ENCODE data around the gene GINM1.
A peak's percentile ranks its signal among the peaks of the same experiment; 100 is the strongest.

GINM1 gene, protein sequence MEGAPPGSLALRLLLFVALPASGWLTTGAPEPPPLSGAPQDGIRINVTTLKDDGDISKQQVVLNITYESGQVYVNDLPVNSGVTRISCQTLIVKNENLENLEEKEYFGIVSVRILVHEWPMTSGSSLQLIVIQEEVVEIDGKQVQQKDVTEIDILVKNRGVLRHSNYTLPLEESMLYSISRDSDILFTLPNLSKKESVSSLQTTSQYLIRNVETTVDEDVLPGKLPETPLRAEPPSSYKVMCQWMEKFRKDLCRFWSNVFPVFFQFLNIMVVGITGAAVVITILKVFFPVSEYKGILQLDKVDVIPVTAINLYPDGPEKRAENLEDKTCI

GRCh38 chr6:149565527-149566409 lies at the start of gene GINM1:
Gene GINM1 (plus strand): TSS chr6:149566375. CDS start chr6:149566415, 40 bp downstream.
- peak; percentile 89 for DNase-seq

- DNase-seq: no peak
Measured at GRCh38 chr6:149529650-149530049, 36.5 kb upstream of the GINM1 start.

DNA sequence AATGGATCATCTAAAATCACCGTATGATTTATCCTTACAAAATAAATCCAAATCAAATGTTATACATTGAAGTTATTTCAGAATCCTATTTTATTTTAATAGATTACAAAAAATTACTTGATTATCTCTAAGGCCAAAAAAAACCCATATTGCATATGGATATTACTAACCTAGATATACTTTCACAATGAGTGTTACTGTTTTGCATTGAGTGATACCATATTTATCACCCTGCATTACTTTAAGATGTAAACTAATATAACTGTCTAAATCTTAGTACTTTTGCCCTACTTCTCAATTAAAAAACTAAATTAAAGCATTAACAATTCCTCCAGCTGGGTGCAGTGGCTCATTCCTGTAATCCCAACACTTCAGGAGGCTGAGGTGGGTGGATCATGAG lies 31.4 kb upstream of the GINM1 start:
- DNase-seq: no peak

DNA sequence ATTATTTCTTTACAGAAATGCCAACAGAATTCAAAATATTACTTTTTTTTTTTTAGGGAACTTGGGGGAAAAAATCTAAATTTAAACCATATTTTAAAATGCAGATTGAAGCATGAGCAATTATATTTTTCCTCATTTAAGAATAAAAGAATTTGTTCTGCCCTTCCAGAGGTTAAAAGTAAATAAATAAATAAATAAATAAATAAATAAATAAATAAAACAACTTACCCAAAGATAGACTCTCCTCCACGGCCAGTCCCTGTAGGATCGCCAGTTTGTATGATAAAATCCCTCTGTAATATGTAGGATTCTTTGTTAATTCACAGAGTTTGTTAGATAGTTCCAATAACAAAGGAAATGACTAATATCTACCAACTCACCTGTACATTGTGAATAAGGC lies 25.0 kb upstream of the GINM1 start:
- DNase-seq: no peak

GRCh38 chr6:149544646-149545257 lies 21.4 kb upstream of the GINM1 start:
- DNase-seq: no peak

GRCh38 chr6:149545258-149545753 lies 20.9 kb upstream of the GINM1 start:
- peak; percentile 59 for DNase-seq

DNA sequence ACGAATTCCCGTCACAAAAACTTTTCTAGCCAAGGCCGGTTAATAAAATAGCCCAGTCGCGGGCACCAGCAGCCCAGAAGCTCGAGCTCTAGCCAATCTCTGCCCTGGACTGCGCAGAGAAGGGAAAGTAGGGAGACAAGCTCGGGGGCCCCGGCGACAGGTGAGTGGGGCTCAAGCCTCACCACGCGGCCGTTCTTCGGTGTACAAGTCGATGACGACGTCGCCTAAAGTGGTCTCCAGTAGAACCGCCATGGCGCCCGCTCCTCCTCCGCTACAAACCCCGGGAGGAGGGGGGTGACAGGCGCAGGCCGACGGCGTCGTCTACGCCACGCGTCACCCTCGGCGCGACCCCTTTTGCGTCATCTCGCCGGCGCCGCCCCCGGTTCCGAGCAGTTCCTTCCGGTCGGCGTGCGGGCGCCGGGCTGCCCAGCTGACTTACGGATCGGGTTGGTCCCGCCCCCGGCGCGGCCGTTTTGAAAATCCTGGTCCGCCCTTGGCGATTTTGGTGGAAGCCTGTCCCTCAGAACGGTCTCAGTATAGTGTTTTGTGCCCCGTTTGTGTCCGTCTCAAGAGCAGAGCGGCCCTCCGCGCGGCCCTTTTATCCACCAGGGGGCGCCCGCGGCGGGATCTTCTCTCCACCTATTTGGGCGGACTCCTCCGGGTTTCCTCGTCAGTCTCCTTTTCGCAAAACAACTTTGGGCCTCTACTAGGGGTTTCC lies 20.3 kb upstream of the GINM1 start, which contains the start of gene PPIL4:
Gene PPIL4 (minus strand): TSS at position 290 of the 718 bp plus-strand sequence. CDS start 38 bp downstream, at position 252.
- DNase-seq: peak; percentile 94

GRCh38 chr6:149551920-149552319 lies 14.3 kb upstream of the GINM1 start:
- no peak for DNase-seq

DNA sequence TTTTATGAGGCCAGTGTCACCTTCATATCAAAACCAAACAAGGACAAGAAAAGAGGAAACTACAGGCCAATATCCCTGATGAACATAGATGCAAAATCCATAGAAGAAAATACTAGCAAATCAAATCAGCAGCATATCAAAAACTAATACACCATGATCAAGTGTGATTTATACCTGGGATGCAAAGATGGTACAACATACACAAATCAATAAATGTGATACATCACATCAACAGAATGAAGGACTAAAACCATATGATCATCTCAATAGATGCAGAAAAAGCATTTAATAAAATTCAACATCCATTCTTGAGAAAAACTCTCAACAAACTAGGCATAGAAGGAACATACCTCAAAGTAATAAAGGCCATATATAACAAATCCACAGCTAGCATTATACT lies 8.1 kb upstream of the GINM1 start:
- no peak for DNase-seq

DNA sequence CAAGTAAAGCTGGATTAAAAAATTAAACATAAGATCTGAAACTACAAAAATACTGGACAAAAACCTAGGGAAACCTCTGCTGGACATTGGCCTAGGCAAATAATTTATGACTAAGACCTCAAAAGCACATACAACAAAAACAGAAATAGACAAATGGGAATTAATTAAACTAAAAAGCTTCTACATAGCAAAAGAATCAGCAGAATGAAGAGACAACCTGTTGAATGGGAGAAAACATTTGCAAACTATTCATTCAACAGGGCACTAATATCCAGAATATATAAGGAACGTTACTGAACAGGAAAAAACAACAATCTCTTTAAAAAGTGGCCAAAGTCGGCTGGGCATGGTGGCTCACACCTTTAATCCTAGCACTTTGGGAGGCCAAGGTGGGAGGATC lies 6.8 kb upstream of the GINM1 start:
- no peak for DNase-seq

DNA sequence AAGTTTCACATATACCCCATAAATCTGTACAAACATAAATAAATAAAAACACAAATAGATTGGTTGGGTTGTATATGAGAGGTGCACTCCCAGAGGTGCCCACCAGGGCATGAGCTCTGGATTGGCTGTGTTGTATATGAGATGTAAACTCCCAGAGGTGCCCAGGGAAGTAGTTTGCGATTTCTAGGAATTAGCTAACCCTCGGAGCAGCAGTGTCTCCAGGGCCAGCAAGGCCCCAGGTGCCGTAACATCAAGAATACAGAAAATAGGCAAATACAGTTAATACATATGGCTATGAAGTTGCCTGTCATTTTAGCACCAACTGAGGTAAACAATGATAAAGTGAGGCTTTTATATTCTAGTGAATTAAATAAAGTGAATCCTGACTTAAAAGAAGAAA lies 5.4 kb upstream of the GINM1 start:
- no peak for DNase-seq

DNA sequence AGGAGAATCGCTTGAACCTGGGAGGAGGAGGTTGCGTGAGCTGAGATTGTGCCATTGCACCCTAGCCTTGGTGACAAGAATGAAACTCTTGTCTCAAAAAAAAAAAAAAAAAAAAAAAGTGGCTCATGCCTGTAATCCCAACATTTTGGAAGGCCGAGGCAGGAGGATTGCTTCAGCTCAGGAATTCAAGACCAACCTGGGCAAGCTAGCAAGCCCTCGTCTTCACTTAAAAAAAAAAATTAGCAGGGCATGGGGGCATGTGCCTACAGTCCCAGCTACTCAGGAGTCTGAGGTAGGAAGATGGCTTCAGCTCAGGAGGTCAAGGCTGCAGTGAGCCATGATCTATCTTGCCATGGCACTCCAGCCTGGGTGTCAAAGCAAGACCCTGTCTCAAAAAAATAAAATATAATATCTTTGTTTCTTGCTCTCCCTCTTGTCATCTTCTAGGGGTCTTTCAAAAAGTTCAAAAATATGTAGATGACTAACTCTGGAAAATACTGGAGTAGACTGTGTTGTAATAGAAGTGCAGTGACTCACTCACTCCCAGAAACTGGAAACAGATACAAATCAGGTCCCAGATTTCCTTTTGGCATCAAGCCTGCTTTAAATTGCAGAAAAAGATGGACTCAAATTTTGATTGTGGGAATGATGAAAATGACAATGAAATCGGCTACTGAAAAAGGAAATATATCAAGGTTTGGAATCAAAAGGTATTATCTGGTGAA lies 2.8 kb upstream of the GINM1 start:
- DNase-seq: no peak

DNA sequence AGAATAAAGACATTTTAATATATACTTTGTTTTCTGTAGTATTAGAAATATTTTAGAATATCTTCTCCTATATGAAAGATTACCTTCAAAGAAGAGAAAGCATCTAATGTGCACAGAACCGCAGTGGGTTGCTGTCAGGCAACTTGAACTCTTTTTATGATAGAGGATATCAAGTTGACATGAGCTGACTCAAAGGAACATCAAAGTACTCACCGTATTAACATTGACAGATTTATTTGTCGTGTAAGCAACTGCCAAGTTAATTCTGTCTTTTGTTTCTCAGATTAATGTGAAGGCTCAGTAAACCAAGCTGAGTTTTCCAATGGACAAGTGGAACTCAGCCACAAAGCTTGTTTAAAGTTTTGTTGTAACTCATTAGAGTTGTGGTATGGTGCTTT lies 2.2 kb upstream of the GINM1 start:
- no peak for DNase-seq

GRCh38 chr6:149566410-149567193 lies 427 bp downstream of the GINM1 start:
- DNase-seq: peak; percentile 67

- DNase-seq: no peak
Measured at GRCh38 chr6:149567194-149567586, 1.0 kb downstream of the GINM1 start.

- no peak for DNase-seq
Measured at GRCh38 chr6:149567945-149568585, 1.9 kb downstream of the GINM1 start.

- no peak for DNase-seq
Measured at GRCh38 chr6:149580880-149581279, 14.7 kb downstream of the GINM1 start.

DNA sequence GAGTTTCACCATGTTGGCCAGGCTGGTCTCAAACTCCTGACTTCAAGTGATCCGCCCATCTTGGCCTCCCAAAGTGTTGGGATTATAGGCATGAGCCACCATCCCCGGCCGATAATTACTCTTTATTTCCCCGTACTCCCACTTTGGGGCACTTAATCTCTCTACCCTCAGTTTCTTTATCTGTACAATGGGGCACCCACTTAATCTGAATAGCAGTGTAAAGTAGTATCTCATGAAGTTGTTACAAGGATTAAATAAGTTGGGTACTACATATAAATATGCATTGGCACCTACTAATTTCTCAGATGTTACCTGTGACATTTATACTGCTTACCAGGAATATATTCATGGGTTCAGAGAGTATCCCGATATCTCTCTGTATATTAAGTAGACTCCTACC lies 15.2 kb downstream of the GINM1 start:
- DNase-seq: no peak

DNA sequence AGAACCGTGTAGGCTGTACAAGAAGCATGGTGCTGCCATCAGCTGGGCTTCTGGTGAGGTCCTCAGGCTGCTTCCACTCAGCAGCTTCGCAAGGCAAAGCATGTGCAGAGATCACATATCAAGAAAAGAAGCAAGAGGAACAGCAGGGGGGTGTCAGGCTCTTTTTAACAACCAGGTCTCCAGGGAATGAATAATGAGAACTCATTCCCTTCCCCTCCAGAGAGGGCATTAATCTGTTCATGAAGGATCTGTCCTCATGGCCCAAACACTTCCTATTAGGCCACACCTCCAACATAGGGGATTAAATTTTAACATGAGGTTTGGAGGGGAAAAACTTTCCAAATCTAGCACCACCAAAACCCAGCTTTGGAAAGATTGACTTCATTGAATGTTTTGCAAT lies 20.0 kb downstream of the GINM1 start:
- no peak for DNase-seq

DNA sequence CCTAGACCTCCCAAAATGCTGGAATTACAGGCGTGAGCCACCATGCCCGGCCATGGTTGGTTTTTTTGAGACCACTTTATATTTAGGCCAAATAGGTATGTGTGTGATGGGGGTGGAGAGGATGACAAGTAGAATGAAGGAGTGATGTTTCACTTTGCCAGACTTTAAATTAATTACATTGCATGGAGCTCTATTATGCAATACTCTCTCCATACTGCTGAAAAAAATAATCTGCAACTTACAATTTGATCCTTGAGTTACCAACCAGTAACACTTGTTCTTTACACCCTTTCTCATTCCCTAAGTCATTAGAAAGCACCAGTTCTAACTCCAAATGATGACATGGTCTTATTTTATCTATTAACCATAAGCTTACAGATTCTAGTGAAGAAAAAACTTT lies 26.8 kb downstream of the GINM1 start:
- DNase-seq: no peak

DNA sequence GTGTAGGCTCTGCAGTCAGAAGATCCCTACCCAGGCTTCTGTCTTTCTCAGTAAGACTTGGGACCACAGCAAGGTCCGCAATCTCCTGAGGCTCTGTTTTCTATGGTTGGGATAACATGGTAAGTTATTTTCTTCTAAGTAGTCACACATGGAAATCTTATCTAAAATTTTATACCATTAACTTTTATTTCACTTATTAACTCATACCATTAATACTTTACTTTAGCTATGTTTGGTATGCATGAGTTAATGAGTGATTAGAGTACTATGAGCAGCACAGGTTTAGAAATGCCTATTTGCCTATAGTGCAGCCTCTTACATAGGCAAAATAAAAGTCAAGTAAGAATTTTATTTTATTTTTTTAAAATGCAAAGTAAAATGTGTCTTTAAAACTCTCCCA lies 27.2 kb downstream of the GINM1 start:
- DNase-seq: no peak

Data from stimulated activated naive CD4-positive, alpha-beta T cell treated with Interleukin-2 at 50 U/mL for 16 hours (primary cell).